ENCODE measurements around the gene NME9. TPM values are rescaled to one million over a fixed set of nuclear protein-coding genes. Genes with fewer than 3 reads are reported as not detected.

NME9 gene
- total and polyA plus RNA-seq, 10 of the 15 experiments (the other 5 are each of a cell fraction or from before 2014, with no cell fraction given): 0.09 to 0.68 (median 0.22) TPM; not detected in 6

DNA sequence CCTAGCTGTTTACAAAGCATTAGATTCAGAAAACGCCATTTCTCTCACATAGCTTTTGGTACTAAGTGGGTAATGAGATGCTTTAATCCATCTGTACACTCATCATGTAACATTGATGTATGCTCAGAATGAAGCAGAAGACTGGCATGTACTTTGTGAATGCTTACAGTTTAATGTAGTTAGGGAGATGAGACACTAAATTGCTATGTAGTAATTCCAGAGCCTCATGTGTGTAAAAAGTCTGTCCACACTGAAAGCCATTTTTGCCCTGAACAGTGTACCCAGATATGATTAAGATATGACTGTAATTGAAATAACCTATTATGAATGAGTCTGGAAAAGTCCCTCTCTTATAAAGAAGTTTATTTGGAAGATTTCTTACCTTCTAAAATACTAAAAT, 76.0 kb downstream of the NME9 start:
- BruUV-seq (replicated peaks): no TSS peak
- in situ Hi-C loops (cut with MboI): no loop called here
- no peaks in the 10 kb centered on the region for H4K20me1 ChIP-seq (ENCODE audit: control insufficient read depth, insufficient read depth)
- H3K27ac ChIP-seq (ENCODE audit: control insufficient read depth, insufficient read depth): no peak overlapping the region
- ChIA-PET SMC1A (ENCODE audit: uncharacterized antibody, unreplicated experiment) (interaction anchor here (1.0 to 1.1 kb wide), 2 partner anchors 18 to 32 kb away, joined by 3 read pairs; no protein-coding TSS in a partner anchor), RAD21 (ENCODE audit: unreplicated experiment) (no interaction called here), POLR2A (no interaction called here), CTCF (no interaction called here)
- 91% methylated on average over 1 of the region's 1 CpG for WGBS (ENCODE audit: insufficient coverage, insufficient replicate concordance, low lambda C conversion rate, missing lambda C conversion rate)
- no peak overlapping the region for H2AFZ ChIP-seq (ENCODE audit: control insufficient read depth, low read depth, low read length)
- peaks cover 6% of the 10 kb centered on the region; the same call in 1 of the 2 replicates for H3K4me1 ChIP-seq (ENCODE audit: control insufficient read depth, insufficient read depth, low read length)
- FAIRE-seq: no peak
- H3K79me2 ChIP-seq (ENCODE audit: control insufficient read depth, insufficient read depth, low read length): no peaks in the 10 kb centered on the region
- intact Hi-C loops (cut with micrococcal nuclease; ENCODE audit: unreplicated experiment): no loop called here
- no peak overlapping the region for H3K9ac ChIP-seq (ENCODE audit: control insufficient read depth, insufficient read depth, low read length)
- no peak for ATAC-seq
- H3K27me3 ChIP-seq (replicated peaks in 1 of 2; ENCODE audit: control insufficient read depth in 2 of 2, insufficient read depth in 2 of 2, low read length in 1 of 2): no peaks in the 10 kb centered on the region
- TF ChIP-seq STAT1 (conservative IDR thresholded peaks at IDR 0.05) (no peak), ASH2L (IDR thresholded peaks at IDR 0.05; ENCODE audit: borderline replicate concordance, low read depth) (no peak), SMARCA5 (IDR thresholded peaks at IDR 0.05) (no peak), RUNX3 (IDR thresholded peaks at IDR 0.05; ENCODE audit: low read length) (no peak), ZNF622 (IDR thresholded peaks at IDR 0.05) (no peak), SUPT20H (IDR thresholded peaks at IDR 0.05; ENCODE audit: borderline replicate concordance, control insufficient read depth, low read depth, low read length) (no peak), RELA (IDR thresholded peaks at IDR 0.05; ENCODE audit: borderline replicate concordance, partially characterized antibody) (no peak), BACH1 (IDR thresholded peaks at IDR 0.05; ENCODE audit: borderline replicate concordance) (no peak), ATF7 (IDR thresholded peaks at IDR 0.05; ENCODE audit: low read depth) (no peak), PAX8 (IDR thresholded peaks at IDR 0.05) (no peak), PAX5 (IDR thresholded peaks at IDR 0.05; ENCODE audit: borderline replicate concordance, low read depth, low read length) (no peak), STAT3 (IDR thresholded peaks at IDR 0.05; ENCODE audit: low read depth, low read length) (no peak), ZNF207 (IDR thresholded peaks at IDR 0.05; ENCODE audit: borderline replicate concordance) (no peak), CEBPB (IDR thresholded peaks at IDR 0.05; ENCODE audit: borderline replicate concordance in 1 of 2, low read depth in 2 of 2, low read length in 2 of 2) (no peak), RB1 (IDR thresholded peaks at IDR 0.05; ENCODE audit: borderline replicate concordance) (no peak)
- TF ChIP-seq, protein P1, sequence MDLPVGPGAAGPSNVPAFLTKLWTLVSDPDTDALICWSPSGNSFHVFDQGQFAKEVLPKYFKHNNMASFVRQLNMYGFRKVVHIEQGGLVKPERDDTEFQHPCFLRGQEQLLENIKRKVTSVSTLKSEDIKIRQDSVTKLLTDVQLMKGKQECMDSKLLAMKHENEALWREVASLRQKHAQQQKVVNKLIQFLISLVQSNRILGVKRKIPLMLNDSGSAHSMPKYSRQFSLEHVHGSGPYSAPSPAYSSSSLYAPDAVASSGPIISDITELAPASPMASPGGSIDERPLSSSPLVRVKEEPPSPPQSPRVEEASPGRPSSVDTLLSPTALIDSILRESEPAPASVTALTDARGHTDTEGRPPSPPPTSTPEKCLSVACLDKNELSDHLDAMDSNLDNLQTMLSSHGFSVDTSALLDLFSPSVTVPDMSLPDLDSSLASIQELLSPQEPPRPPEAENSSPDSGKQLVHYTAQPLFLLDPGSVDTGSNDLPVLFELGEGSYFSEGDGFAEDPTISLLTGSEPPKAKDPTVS (IDR thresholded peaks at IDR 0.05; ENCODE audit: low read depth, low read length): no peak
- TF ChIP-seq, protein P2, sequence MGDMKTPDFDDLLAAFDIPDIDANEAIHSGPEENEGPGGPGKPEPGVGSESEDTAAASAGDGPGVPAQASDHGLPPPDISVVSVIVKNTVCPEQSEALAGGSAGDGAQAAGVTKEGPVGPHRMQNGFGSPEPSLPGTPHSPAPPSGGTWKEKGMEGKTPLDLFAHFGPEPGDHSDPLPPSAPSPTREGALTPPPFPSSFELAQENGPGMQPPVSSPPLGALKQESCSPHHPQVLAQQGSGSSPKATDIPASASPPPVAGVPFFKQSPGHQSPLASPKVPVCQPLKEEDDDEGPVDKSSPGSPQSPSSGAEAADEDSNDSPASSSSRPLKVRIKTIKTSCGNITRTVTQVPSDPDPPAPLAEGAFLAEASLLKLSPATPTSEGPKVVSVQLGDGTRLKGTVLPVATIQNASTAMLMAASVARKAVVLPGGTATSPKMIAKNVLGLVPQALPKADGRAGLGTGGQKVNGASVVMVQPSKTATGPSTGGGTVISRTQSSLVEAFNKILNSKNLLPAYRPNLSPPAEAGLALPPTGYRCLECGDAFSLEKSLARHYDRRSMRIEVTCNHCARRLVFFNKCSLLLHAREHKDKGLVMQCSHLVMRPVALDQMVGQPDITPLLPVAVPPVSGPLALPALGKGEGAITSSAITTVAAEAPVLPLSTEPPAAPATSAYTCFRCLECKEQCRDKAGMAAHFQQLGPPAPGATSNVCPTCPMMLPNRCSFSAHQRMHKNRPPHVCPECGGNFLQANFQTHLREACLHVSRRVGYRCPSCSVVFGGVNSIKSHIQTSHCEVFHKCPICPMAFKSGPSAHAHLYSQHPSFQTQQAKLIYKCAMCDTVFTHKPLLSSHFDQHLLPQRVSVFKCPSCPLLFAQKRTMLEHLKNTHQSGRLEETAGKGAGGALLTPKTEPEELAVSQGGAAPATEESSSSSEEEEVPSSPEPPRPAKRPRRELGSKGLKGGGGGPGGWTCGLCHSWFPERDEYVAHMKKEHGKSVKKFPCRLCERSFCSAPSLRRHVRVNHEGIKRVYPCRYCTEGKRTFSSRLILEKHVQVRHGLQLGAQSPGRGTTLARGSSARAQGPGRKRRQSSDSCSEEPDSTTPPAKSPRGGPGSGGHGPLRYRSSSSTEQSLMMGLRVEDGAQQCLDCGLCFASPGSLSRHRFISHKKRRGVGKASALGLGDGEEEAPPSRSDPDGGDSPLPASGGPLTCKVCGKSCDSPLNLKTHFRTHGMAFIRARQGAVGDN (IDR thresholded peaks at IDR 0.05): no peak
- TF ChIP-seq, protein P3, sequence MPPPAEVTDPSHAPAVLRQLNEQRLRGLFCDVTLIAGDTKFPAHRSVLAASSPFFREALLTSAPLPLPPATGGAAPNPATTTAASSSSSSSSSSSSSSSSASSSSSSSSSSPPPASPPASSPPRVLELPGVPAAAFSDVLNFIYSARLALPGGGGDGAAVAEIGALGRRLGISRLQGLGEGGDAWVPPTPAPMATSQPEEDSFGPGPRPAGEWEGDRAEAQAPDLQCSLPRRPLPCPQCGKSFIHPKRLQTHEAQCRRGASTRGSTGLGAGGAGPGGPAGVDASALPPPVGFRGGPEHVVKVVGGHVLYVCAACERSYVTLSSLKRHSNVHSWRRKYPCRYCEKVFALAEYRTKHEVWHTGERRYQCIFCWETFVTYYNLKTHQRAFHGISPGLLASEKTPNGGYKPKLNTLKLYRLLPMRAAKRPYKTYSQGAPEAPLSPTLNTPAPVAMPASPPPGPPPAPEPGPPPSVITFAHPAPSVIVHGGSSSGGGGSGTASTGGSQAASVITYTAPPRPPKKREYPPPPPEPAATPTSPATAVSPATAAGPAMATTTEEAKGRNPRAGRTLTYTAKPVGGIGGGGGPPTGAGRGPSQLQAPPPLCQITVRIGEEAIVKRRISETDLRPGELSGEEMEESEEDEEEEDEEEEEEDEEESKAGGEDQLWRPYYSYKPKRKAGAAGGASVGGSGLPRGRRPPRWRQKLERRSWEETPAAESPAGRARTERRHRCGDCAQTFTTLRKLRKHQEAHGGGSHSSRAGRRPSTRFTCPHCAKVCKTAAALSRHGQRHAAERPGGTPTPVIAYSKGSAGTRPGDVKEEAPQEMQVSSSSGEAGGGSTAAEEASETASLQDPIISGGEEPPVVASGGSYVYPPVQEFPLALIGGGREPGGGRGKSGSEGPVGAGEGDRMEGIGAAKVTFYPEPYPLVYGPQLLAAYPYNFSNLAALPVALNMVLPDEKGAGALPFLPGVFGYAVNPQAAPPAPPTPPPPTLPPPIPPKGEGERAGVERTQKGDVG (CRISPR knock-in tag; IDR thresholded peaks at IDR 0.05): no peak
- no peak overlapping the region for H3K4me3 ChIP-seq
- no peak for DNase-seq (ENCODE audit: low read depth, low spot score)
- no peak overlapping the region for H3K4me2 ChIP-seq (ENCODE audit: control insufficient read depth, insufficient read depth)
- H3K9me3 ChIP-seq (replicated peaks; ENCODE audit: control insufficient read depth, insufficient read depth, low read length): no peaks in the 10 kb centered on the region
- H3K36me3 ChIP-seq (ENCODE audit: control insufficient read depth in 2 of 2, insufficient read depth in 2 of 2, low read length in 1 of 2): no peaks in the 10 kb centered on the region

All from GM12878 (cell line).